Gastrocnemius medialis (tissue), 4 donors: Measurements from ENCODE around the gene GABARAP.

Experiments
- CTCF ChIP-seq, 5 experiments: fragments of 450-650 bp in 3 of 5; fragments of 200-600 bp in 2 of 5; sonication (generic) in 2 of 5; IDR thresholded peaks in 4 of 5; conservative IDR thresholded peaks in 1 of 5; 1 replicate in 4 of 5; 2 replicates in 1 of 5; pipeline ENCODE4 v1.5.1; 2016 to 2019; ENCODE audit warnings: antibody characterized with exemption in 5 of 5, mild to moderate bottlenecking in 3 of 5, moderate library complexity in 3 of 5
- POLR2A ChIP-seq, 2 donors: fragments of 450-650 bp; IDR thresholded peaks; one replicate each; pipeline ENCODE4 v1.6.1; 2017; ENCODE audit warnings: antibody characterized with exemption in 2 of 2, mild to moderate bottlenecking in 2 of 2, moderate library complexity in 2 of 2

GRCh38 chr17:7260151-7260550, 17.9 kb upstream of the GABARAP start:
- TF ChIP-seq CTCF (IDR thresholded peaks at IDR 0.05 in 4 of 5, conservative IDR thresholded peaks at IDR 0.05 in 1 of 5) (no peak), POLR2A (IDR thresholded peaks at IDR 0.05) (no peak)
